Non-pigmented ciliary epithelial cell (primary cell): Measurements from ENCODE around the gene RAD18.

Experiments
- DNase-seq: peaks from one replicate; pipeline ENCODE4 v3.0.0-alpha.2; 2010; ENCODE audit warnings: low read depth

The RAD18 gene

DNA sequence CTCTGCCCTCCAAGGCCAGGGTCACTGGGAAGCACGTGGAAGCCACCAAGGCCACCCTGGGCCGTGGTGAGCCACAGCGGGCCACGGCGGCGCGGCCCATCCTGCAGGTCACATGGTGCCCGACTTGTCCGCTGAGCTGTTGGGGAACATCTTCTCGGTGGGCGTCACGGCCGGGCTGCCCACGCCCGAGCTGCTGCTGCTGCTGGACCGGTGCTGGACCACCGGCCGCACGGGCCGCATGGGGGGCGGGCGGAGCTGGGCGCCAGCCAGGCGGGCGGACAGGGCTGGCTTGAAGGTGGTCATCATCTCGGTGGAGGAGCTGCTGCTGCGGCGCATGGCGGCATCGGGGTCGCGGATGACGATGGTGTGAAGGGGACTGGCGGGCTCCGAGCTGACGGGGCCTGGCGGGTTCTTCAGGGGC, 22.1 kb upstream of the RAD18 start:
- no peak for DNase-seq

GRCh38 chr3:8984526-8984925, 21.3 kb upstream of the RAD18 start:
- no peak for DNase-seq

- DNase-seq = no peak
Measured at GRCh38 chr3:8984081-8984480, 20.8 kb upstream of the RAD18 start.

GRCh38 chr3:8983591-8983990, 20.3 kb upstream of the RAD18 start:
- DNase-seq = no peak

DNA sequence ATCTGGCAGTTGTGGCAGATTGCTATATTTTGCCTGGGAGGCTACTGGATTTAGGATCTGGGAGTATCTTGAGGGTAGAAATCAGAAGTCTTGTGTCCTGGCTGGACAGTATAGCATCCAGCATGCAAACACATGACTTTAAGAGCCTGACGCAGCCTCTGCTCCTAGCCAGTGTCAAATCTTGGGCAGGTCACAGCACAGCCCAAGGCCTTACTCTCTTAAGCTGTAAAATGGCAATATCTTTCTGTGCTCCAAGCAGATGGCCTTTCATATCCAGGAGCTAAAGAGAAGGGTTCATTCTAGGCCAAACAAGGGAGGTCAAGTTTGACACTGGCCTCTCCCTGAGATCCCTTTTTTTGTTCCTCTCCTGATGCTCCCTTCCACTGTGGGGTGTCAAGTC, 19.8 kb upstream of the RAD18 start:
- DNase-seq = no peak

DNA sequence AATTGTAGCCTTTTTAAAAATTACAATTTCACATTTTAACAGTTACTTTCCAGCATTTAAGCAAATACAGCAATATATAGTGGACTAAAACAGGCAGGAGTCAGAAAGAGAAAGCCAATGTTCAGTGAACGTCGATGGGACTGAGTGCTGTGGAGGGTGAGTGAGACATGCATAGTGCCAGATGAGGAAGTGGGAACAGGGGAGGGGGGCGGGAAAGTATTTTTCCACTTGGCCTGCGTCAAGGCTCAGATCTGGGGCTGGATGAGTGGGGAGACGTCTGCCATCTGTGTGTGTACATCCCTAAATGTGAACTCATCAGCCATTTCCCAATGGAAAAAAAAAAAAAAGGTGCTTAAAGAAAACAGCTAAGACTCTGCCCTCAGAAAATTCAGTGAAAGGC, 19.2 kb upstream of the RAD18 start:
- no peak for DNase-seq

- no peak for DNase-seq
Measured at GRCh38 chr3:8981700-8982099, 18.4 kb upstream of the RAD18 start.

DNA sequence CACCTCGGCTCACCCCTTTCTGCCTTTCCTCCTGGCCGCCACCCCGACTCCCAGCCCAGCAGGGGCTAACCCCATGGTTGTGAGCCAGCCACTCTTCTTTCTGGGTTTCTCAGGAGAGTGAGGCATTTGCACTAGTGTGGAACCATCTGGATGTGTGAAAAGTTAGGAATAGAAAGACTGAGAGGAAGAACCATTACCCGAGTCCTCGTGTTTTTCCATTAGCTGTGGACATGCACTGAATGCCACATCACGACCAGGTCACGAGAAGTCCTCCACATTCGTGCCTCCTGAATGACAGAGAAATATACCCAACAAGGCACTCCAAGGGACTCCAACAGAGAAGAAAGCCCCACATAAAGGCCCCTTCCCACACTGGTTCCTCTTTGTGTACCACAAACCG, 18.0 kb upstream of the RAD18 start:
- DNase-seq = no peak

DNA sequence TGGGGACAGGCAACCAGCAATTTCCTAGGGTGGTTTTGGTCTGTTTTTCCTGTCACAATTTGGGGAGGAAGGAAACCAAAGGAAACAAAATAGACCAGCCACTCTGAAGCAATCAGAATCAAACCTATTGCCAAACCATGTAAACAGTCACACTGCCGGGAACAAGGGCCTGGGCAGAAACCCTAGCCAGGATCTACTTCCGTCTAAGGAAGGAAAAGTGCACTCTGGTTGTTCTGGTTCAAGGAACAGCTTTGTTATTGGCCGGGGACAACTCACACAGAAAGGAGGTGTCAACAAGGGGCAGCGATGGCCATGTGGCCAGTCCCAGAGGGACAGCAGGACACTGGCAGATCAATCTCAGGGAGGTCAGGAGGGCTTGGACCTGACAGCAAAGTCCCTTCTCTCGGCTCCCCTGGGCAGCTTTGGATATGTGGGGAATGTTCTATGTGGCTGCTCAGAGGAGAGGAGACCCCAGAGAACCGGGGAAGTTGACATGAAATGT, 17.5 kb upstream of the RAD18 start:
- DNase-seq = no peak

DNA sequence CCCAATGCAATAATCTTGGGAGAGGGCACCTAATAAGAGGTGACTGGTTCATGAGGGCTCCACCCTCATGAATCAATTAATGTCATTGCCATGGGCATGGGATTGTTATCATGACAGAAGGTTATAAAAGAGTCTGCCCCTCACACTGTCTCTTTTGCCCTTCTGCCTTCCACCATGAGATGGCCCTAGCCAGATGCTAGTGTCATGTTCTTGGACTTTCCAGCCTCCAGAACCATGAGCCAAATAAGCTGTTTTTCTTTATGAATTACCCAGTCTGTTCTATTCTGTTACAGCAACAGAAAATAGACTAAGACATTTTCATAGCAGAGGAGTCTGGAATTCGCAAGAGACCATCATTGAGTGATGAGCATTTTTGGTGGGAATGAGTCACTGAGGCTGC, 16.0 kb upstream of the RAD18 start:
- no peak for DNase-seq

DNA sequence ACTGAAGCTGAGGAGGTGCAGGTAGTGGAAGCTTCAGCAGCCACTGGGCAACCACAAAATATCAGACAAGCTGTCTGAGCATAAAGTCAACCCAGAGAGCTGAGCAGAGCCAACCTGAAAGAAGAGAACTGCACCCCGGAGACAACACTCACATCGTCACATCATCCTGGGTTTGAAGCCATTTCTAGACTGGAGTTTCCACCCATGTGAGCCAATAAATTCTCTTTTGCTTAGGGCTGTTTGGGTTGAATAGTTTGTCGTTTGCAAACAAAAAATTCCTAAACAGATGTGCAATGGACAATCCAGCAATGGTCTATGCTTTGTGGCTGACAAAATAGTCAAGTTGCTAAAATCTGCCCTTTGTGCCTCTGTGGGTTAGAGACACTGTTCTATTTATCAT, 15.3 kb upstream of the RAD18 start:
- DNase-seq = no peak

- DNase-seq = no peak
Measured at GRCh38 chr3:8976540-8977182, 13.4 kb upstream of the RAD18 start.

DNA sequence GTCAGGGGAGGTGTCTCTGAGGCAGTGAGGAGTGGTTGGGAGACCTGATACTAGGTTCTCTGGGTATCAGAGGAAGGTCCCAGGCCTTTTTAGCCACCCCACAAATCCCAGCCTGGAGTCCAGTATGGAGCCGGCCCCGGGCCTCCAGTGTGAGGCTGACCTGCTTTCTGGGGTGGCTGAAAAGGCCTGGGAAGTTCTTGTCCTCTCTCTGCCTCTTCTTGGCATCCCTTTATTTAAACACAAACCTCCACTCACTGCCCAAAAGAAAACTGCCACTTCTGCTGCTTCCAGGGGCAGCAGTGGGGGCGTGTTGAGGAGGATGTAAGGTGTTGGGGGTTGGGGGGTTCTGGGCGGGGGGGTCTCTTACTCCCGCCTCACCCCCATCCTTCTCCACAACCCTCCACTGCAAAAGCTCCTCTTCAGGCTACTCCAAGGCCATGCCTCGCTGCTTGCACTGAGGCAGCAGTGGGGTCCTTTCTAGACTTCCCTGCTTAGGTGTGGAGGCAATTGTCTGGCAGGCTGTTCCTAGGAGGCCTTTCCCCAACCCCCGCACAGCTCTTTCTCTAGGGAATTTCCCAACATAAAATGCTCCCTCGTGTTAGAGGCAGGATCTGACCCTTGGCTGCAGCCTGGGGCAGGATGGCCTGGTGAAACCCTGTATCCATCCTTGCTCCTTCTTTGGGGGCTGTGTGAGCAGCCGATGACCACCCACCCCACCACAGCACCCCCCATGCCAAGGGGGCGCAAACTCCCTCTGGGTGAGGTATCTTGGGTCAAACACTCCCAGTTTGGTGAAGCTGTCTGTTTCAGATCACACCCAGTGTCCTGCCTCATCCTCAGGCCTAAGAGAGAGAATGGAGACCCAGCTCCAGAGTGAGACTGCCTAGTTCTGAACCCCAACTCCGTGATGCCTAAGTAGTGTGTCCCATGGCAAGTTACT, 12.1 kb upstream of the RAD18 start:
- DNase-seq = no peak

- DNase-seq = no peak
Measured at GRCh38 chr3:8974458-8974857, 11.2 kb upstream of the RAD18 start.

GRCh38 chr3:8972639-8973038, 9.4 kb upstream of the RAD18 start:
- no peak for DNase-seq

DNA sequence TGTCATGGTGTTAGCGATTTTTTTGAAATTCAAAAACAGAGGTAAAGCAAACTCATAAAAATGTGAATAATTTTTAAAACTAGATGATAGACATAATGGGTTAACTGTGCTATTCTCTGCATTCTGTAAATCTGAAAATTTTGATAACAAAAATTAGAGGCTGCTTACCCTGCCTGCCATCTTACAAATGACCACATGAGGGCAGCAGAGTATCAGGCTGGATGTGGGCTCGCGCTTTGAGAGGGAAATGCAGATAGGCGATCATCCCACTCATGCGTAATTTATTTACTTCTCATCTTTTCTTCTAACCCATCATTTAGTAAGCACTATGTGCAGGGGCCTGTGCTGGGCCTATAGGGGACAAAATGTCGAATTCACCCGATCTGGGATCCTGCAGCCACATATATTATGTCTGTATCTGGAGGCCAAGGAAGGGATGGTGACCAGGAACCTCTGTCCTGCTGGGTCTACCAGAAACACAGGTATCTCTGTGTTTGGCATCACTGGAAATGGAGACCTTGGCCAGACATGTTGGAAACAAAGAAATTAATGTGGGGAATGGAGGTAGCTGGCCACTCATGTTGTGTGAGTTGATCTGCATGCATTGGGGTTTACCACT, 7.8 kb upstream of the RAD18 start:
- DNase-seq = no peak

DNA sequence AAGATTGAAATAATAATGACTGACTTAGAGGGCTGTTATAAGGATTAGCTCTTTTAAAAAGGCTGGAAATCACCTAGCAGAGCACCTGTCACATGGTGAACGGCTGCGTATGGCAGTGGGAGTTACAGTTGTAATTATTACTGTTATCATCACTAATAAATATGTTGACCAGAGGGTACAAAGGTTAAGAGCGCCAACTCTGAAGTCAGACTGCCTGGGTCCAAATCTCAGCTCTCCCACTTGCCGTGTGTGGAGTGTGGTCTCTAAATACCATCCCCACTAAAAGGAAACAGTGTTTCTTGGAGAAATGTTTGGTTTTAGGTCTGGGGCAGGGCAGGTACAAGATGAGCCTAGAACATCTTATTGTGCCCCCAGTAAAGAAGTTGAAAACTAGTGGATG, 6.0 kb upstream of the RAD18 start:
- DNase-seq = no peak

- no peak for DNase-seq
Measured at GRCh38 chr3:8968375-8968882, 5.2 kb upstream of the RAD18 start.

DNA sequence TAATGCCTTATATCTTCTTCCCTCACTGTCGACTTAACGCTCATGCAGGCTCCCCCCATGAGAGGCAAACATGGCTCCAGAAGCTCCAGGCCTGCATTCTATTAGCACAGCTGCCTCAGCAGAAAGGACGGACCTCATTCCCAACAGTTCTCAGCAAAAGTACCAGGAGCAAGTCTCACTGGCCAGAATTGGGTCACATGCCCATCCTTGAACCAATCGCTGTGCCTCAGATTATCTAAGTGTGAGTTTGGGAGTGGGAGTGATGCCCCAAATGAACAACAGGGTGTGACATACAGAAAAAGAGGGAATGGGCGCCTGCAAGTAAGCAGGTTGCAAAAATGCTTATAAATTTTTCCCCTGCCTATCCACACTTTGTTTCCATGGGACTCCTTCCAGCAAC, 4.3 kb upstream of the RAD18 start:
- DNase-seq = no peak

- DNase-seq = no peak
Measured at GRCh38 chr3:8966820-8967348, 3.6 kb upstream of the RAD18 start.

DNA sequence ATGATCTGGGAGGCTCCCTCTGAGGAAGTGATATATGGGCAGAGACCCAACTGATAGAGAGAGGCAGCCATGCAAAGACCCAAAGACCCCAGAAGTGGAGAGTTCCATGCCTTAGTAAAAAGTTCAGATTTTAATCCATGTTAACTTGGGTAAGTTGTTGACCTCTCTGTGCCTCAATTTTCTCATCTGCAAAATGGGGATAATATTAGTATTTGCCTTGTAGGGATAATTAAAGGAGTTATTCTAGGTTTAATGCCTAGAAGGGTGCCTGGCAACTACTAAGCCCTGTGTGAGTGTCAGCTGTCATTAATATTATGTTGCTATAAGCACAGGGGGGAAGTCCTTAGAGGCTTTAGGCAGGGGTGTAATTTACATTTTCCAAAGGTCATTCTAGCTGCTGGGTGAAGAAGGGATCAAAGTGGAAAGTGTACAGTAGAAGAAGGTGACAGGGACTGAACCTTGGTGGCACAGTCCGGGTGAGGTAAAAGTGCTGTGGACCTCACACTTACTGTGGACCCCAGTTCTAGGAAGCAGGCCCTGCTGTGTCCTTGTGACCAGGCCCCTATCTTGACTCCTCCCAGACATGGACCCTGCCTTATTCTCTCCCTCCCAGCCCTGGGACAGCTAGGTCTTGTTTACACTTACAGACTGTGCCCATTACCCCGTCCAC, 3.0 kb upstream of the RAD18 start:
- DNase-seq = no peak
